Measurements from ENCODE around the gene KIF2A. TPM values are rescaled to one million over a fixed set of nuclear protein-coding genes. Genes with fewer than 3 reads are reported as not detected.

KIF2A gene
- 76.9 and 81.4 TPM in 2 replicates for total RNA-seq (2022)
- percentile 92 among the genes with signal in this experiment for Bru-seq, nascent RNA
- percentile 92 among the genes with signal in this experiment for BruChase-seq, experiment 1, labeled RNA remaining after a 6-hour chase
- BruChase-seq, experiment 2, labeled RNA remaining after a 2-hour chase, result percentile 92 among the genes with signal in this experiment
- long read RNA-seq, transcript KIF2A-202 (20 exons, 2,539 nt), result major isoform, 13 of 42 reads
- long read RNA-seq, partial matches to known transcripts, result 4 of 42 reads
- long read RNA-seq, other reads (novel, unspliced or antisense), result 24 of 42 reads

DNA sequence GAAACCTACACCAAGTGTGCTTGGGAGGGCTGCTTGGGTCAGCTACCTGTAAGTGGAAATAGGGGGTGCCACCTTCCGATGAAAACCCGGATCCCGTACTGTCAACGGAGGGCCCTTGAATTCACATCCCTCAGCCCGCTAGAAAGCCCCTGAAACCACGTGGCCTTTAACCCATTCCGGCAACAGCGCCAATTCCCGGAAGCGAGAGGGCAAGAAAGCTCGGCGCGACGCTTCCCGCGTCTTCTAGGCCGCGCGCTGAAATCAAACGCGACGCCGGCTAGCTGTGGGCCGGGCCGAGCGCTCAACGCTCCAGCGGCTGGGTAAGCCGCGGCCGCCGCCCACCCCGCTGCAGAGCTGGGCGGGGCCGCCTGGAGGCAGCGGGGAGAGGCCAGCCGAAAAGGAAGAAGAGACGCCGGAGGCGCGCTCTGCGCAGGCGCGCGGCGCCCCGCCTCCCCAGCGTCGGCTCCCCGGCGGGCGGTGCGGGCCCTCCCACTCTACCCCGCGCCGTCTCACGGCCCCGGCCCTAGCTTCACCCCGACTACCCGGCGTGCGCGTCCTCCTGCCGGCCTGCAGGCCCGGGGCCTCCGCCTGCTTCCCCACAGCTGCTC, at the start of gene KIF2A:
TSS of gene KIF2A (plus strand) at position 492 of the 608 bp plus-strand sequence. CDS start 267 bp downstream, outside the sequence.
- CTCF ChIA-PET, result interaction anchor here (0.9 to 1.3 kb wide), 2 partner anchors 38 to 82 kb away, joined by 3 to 4 read pairs; no protein-coding TSS in a partner anchor
- no TSS peak for BruUV-seq (replicated peaks)

DNA sequence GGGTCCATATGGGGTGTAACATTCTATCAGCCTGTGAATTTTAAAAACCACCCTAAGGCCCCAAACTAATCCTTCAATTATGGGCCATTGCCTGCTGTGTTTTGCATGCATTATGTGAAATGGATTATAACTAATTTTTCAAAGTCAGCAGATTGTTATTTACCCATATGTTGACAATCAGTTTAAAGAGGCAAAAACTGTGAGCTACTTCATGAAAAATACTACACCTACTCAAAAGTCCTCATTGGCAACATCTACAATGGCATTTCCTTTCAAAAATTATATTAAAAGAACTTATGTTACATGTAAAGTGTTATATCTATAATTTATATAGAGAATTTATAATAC, 49.0 kb upstream of the KIF2A start:
- intact Hi-C loops (cut with micrococcal nuclease; ENCODE audit: unreplicated experiment), result no loop called here
- Mint-ChIP-seq H3K4me3 (ENCODE audit: low read depth, unreplicated experiment) (no peak overlapping the region), H3K27me3 (ENCODE audit: unreplicated experiment) (no peaks in the 10 kb centered on the region), H3K27ac (ENCODE audit: unreplicated experiment) (no peak overlapping the region), H3K9me3 (ENCODE audit: low read depth, unreplicated experiment) (peaks cover 7% of the 10 kb centered on the region), H3K4me1 (ENCODE audit: low read depth, unreplicated experiment) (peaks cover 10% of the 10 kb centered on the region), H3K36me3 (ENCODE audit: insufficient read depth, unreplicated experiment) (no peaks in the 10 kb centered on the region)
- BruUV-seq (replicated peaks), result no TSS peak
- CTCF ChIA-PET, result no interaction called here
- TF ChIP-seq, protein P1, sequence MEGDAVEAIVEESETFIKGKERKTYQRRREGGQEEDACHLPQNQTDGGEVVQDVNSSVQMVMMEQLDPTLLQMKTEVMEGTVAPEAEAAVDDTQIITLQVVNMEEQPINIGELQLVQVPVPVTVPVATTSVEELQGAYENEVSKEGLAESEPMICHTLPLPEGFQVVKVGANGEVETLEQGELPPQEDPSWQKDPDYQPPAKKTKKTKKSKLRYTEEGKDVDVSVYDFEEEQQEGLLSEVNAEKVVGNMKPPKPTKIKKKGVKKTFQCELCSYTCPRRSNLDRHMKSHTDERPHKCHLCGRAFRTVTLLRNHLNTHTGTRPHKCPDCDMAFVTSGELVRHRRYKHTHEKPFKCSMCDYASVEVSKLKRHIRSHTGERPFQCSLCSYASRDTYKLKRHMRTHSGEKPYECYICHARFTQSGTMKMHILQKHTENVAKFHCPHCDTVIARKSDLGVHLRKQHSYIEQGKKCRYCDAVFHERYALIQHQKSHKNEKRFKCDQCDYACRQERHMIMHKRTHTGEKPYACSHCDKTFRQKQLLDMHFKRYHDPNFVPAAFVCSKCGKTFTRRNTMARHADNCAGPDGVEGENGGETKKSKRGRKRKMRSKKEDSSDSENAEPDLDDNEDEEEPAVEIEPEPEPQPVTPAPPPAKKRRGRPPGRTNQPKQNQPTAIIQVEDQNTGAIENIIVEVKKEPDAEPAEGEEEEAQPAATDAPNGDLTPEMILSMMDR (IDR thresholded peaks at IDR 0.05; ENCODE audit: unreplicated experiment), result no peak
- no peak for DNase-seq

More for the DNA sequence above, at the start of gene KIF2A:
- Mint-ChIP-seq H3K36me3 (ENCODE audit: insufficient read depth, unreplicated experiment) (peaks cover 34% of the 10 kb centered on the region), H3K4me3 (ENCODE audit: low read depth, unreplicated experiment) (peak within 1 kb of the TSS; percentile 87), H3K9me3 (ENCODE audit: low read depth, unreplicated experiment) (no peaks in the 10 kb centered on the region), H3K27me3 (ENCODE audit: unreplicated experiment) (no peaks in the 10 kb centered on the region), H3K4me1 (ENCODE audit: low read depth, unreplicated experiment) (peaks cover 22% of the 10 kb centered on the region), H3K27ac (ENCODE audit: unreplicated experiment) (peak within 1 kb of the TSS; percentile 66)
- TF ChIP-seq, protein P1 (IDR thresholded peaks at IDR 0.05; ENCODE audit: unreplicated experiment), result no peak
- peak; percentile 93 for DNase-seq
- intact Hi-C loops (cut with micrococcal nuclease; ENCODE audit: unreplicated experiment), result loop anchor here (2.0 to 5.0 kb wide), 3 partner anchors 29 to 49 kb away; no protein-coding TSS in a partner anchor

DNA sequence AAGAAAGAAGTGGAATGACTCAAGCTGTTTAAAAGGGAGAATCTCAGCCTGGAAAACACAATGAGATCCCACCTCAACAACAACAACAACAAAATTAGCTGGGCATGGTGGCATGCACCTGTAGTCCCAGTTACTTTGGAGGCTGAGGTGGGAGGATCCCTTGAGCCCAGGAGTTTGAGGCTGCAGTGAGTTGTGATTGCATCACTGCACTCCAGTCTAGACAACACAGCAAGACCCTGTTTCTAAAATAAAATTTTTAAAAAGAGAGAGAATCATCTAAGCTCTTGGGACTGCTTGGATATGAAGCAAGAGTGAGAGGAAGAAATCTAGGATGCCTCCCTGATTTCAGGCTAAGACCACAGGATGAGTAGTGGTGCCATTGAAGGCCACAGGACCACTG, 47.4 kb upstream of the KIF2A start:
- Mint-ChIP-seq H3K36me3 (ENCODE audit: insufficient read depth, unreplicated experiment) (no peaks in the 10 kb centered on the region), H3K27ac (ENCODE audit: unreplicated experiment) (no peak overlapping the region), H3K9me3 (ENCODE audit: low read depth, unreplicated experiment) (no peaks in the 10 kb centered on the region), H3K4me1 (ENCODE audit: low read depth, unreplicated experiment) (peaks cover 10% of the 10 kb centered on the region), H3K4me3 (ENCODE audit: low read depth, unreplicated experiment) (no peak overlapping the region), H3K27me3 (ENCODE audit: unreplicated experiment) (no peaks in the 10 kb centered on the region)
- TF ChIP-seq, protein P1 (IDR thresholded peaks at IDR 0.05; ENCODE audit: unreplicated experiment), result no peak
- intact Hi-C loops (cut with micrococcal nuclease; ENCODE audit: unreplicated experiment), result no loop called here
- CTCF ChIA-PET, result interaction anchor here (2.1 kb wide), 1 partner anchor 10 kb away, joined by 6 read pairs; no protein-coding TSS in a partner anchor
- BruUV-seq (replicated peaks), result no TSS peak
- DNase-seq, result no peak

DNA sequence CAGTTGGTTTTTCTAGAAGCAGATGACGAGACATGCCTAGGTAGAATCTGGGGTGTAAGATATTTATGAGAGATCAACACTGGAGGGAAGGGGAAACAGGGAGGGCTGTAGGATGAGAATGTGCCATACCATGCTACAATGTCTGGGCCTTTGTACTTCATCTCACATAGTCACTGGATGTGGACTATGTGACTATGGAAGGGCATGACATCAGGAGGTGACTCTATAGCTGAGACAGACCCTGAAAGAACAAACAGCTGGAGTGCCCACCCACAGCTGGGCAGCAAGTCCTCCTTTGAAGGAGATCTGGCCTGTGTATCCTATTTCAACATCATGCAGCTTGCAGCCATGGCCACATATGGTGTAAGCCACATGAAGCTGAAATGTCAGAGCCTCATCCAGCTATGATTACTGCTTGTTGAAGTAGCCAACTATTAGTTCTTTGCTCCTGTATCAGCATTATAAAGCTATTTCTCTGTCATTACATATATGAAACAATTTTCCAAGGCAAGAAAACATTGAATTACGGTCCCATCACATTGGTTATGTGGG, 46.2 kb upstream of the KIF2A start:
- Mint-ChIP-seq H3K4me1 (ENCODE audit: low read depth, unreplicated experiment) (peaks cover 12% of the 10 kb centered on the region), H3K4me3 (ENCODE audit: low read depth, unreplicated experiment) (no peak overlapping the region), H3K27me3 (ENCODE audit: unreplicated experiment) (no peaks in the 10 kb centered on the region), H3K9me3 (ENCODE audit: low read depth, unreplicated experiment) (no peaks in the 10 kb centered on the region), H3K36me3 (ENCODE audit: insufficient read depth, unreplicated experiment) (no peaks in the 10 kb centered on the region), H3K27ac (ENCODE audit: unreplicated experiment) (no peak overlapping the region)
- BruUV-seq (replicated peaks), result no TSS peak
- no peak for DNase-seq
- intact Hi-C loops (cut with micrococcal nuclease; ENCODE audit: unreplicated experiment), result no loop called here
- TF ChIP-seq, protein P1 (IDR thresholded peaks at IDR 0.05; ENCODE audit: unreplicated experiment), result no peak
- CTCF ChIA-PET, result interaction anchor here (2.1 kb wide), 1 partner anchor 8 kb away, joined by 6 read pairs; no protein-coding TSS in a partner anchor
